ENCODE measurements around the gene ICAM4. TPM values are rescaled to one million over a fixed set of nuclear protein-coding genes. Genes with fewer than 3 reads are reported as not detected.
A peak's percentile ranks its signal among the peaks of the same experiment; 100 is the strongest.

ICAM4 gene
- total RNA-seq, 3 donors from 2014 or later: 0.24 to 0.32 TPM; not detected in 1

GRCh38 chr19:10255358-10255757, 31.4 kb upstream of the ICAM4 start:
- no peak for TF ChIP-seq CTCF (IDR thresholded peaks at IDR 0.05)
- Histone ChIP-seq H3K4me3 (no peak overlapping the region), H3K36me3 (ENCODE audit: low read depth) (no peaks in the 10 kb centered on the region), H3K4me1 (ENCODE audit: low read depth) (peaks cover 15% of the 10 kb centered on the region), H3K9me3 (no peaks in the 10 kb centered on the region)
- DNase-seq: no peak
- ATAC-seq: no peak
- intact Hi-C loops (cut with DNase I, micrococcal nuclease): no loop called here

DNA sequence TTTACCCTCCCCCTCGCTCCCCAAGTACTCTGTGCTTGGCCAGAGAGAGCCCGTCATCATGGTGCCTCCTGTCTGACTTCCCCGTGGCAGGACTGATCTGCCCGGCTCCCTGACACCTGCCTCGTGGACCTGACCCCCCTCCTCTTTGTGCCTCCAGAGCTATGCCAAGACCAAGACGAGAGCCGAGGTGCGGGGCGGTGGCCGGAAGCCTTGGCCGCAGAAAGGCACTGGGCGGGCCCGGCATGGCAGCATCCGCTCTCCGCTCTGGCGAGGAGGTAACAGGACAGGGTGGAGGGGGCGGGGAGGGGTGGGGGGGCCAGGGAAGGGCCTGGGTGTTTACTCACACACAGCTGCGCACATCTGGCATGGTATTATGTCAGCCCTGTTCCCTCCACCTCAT, 30.2 kb upstream of the ICAM4 start:
- TF ChIP-seq CTCF (IDR thresholded peaks at IDR 0.05): no peak
- intact Hi-C loops (cut with DNase I, micrococcal nuclease): no loop called here
- DNase-seq (no peak), ATAC-seq (no peak)
- Histone ChIP-seq H3K36me3 (ENCODE audit: low read depth) (no peaks in the 10 kb centered on the region), H3K4me1 (ENCODE audit: low read depth) (peaks cover 15% of the 10 kb centered on the region), H3K4me3 (no peak overlapping the region), H3K9me3 (no peaks in the 10 kb centered on the region)

- H3K4me1 ChIP-seq (ENCODE audit: low read depth): peaks cover 15% of the 10 kb centered on the region
- DNase-seq: no peak
- no peaks in the 10 kb centered on the region for H3K9me3 ChIP-seq
- no peak for TF ChIP-seq CTCF (IDR thresholded peaks at IDR 0.05)
- ATAC-seq: no peak
- H3K4me3 ChIP-seq: no peak overlapping the region
- intact Hi-C loops (cut with DNase I, micrococcal nuclease): no loop called here
- no peaks in the 10 kb centered on the region for H3K36me3 ChIP-seq (ENCODE audit: low read depth)
These were observed 29.7 kb upstream of the ICAM4 start for GRCh38 chr19:10256970-10257615.

DNA sequence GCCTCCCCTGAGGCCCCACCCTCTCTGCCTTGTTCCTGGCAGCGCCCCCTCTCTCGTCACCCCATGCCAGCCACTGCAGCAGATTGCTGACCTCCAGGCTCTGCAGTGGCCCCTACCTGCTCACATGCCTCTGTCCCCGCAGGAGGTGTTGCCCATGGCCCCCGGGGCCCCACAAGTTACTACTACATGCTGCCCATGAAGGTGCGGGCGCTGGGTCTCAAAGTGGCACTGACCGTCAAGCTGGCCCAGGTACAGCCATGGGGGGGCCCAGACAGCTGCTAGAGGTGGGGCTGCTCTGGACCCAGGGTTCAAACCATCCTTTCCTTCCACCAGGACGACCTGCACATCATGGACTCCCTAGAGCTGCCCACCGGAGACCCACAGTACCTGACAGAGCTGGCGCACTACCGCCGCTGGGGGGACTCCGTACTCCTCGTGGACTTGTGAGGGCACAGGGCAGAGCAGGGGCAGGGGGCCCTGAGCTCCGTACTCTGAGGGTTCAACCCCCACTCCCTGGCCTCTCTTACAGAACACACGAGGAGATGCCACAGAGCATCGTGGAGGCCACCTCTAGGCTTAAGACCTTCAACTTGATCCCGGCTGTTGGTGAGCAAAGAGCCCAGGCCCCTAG, 28.6 kb upstream of the ICAM4 start:
- intact Hi-C loops (cut with DNase I, micrococcal nuclease): no loop called here

GRCh38 chr19:10259162-10259905, 27.4 kb upstream of the ICAM4 start:
- ATAC-seq (peak; percentile 68), DNase-seq (peak; percentile 75 to 93 (median 81))
- H3K4me3 ChIP-seq: no peak overlapping the region
- peak; percentile 51 for TF ChIP-seq CTCF (IDR thresholded peaks at IDR 0.05)
- no peaks in the 10 kb centered on the region for H3K36me3 ChIP-seq (ENCODE audit: low read depth)
- intact Hi-C loops (cut with DNase I, micrococcal nuclease): no loop called here
- peaks cover 8% of the 10 kb centered on the region for H3K4me1 ChIP-seq (ENCODE audit: low read depth)
- no peaks in the 10 kb centered on the region for H3K9me3 ChIP-seq

More for the DNA sequence above, 28.6 kb upstream of the ICAM4 start:
- Histone ChIP-seq H3K9me3 (no peaks in the 10 kb centered on the region), H3K36me3 (ENCODE audit: low read depth) (no peaks in the 10 kb centered on the region), H3K4me1 (ENCODE audit: low read depth) (peaks cover 8% of the 10 kb centered on the region), H3K4me3 (no peak overlapping the region)
- DNase-seq (no peak), ATAC-seq (no peak)
- no peak for TF ChIP-seq CTCF (IDR thresholded peaks at IDR 0.05)
